A549 (cell line): Measurements from ENCODE around the gene TESPA1.
A peak's percentile ranks its signal among the peaks of the same experiment; 100 is the strongest.

ENCODE experiments used
- CEBPB ChIP-seq, 2 experiments: fragments of >200 bp in 1 of 2; sonication (Bioruptor Twin) in 1 of 2; formaldehyde crosslinking in 1 of 2; IDR thresholded peaks; 2 replicates each; pipeline ENCODE4 v1.6.1; 2012 to 2016
- CTCF ChIP-seq: fragments of >200 bp; sonication (Bioruptor Twin); formaldehyde crosslinking; IDR thresholded peaks from 3 replicates; pipeline ENCODE4 v1.5.1; 2016
- EP300 ChIP-seq, 2 experiments: fragments of >200 bp; sonication (Bioruptor Twin); formaldehyde crosslinking; IDR thresholded peaks; 2 replicates in 1 of 2; 3 replicates in 1 of 2; pipeline ENCODE4 v1.6.1; 2016 to 2017
- JUN ChIP-seq, 2 experiments: fragments of >200 bp; sonication (Bioruptor Twin); formaldehyde crosslinking; IDR thresholded peaks; 2 replicates in 1 of 2; 3 replicates in 1 of 2; pipeline ENCODE4 v1.6.1; 2016 to 2017
- MAFK ChIP-seq: fragments of 450-650 bp; IDR thresholded peaks from 2 replicates; pipeline ENCODE4 v1.6.1; 2014; ENCODE audit not compliant: partially characterized antibody
- MAX ChIP-seq: IDR thresholded peaks from 2 replicates; pipeline ENCODE4 v1.6.1; 2012
- PBX3 ChIP-seq: IDR thresholded peaks from 2 replicates; pipeline ENCODE4 v1.6.1; 2012
- POLR2A ChIP-seq: IDR thresholded peaks from 2 replicates; pipeline ENCODE4 v1.6.1; 2012; ENCODE audit warnings: mild to moderate bottlenecking, low read length
- RAD21 ChIP-seq, 2 experiments: fragments of >200 bp in 1 of 2; sonication (Bioruptor Twin) in 1 of 2; formaldehyde crosslinking in 1 of 2; IDR thresholded peaks in 1 of 2; conservative IDR thresholded peaks in 1 of 2; 2 replicates in 1 of 2; 3 replicates in 1 of 2; pipeline ENCODE4 v1.6.1; 2012 to 2018; ENCODE audit warnings: inconsistent platforms in 1 of 2
- REST ChIP-seq: fragments of 200-600 bp; sonication (generic); IDR thresholded peaks from 2 replicates; pipeline ENCODE4 v1.6.1; 2016; ENCODE audit warnings: antibody characterized with exemption, mild to moderate bottlenecking, moderate library complexity
- SREBF2 ChIP-seq: fragments of 450-650 bp; IDR thresholded peaks from 2 replicates; pipeline ENCODE4 v1.6.1; 2014; ENCODE audit warnings: mild to moderate bottlenecking, moderate library complexity
- USF2 ChIP-seq: fragments of 450-650 bp; IDR thresholded peaks from 2 replicates; pipeline ENCODE4 v1.6.1; 2014; ENCODE audit warnings: antibody characterized with exemption

- TF ChIP-seq CTCF, result peak; percentile 90
- TF ChIP-seq POLR2A, result no peak
- TF ChIP-seq PBX3, result no peak
- no peak for TF ChIP-seq EP300 (IDR thresholded peaks at IDR 0.05)
- no peak for TF ChIP-seq SREBF2
- TF ChIP-seq USF2, result no peak
- no peak for TF ChIP-seq JUN (IDR thresholded peaks at IDR 0.05)
- no peak for TF ChIP-seq CEBPB (IDR thresholded peaks at IDR 0.05)
- no peak for TF ChIP-seq MAFK
- no peak for TF ChIP-seq MAX
- TF ChIP-seq RAD21 (conservative IDR thresholded peaks at IDR 0.05 in 1 of 2, IDR thresholded peaks at IDR 0.05 in 1 of 2), result peak; percentile 86 to 91
- no peak for TF ChIP-seq REST
Measured at GRCh38 chr12:54993181-54993835, 8.7 kb upstream of the TESPA1 start.
